ENCODE results near the gene COL4A5. TPM values are rescaled to one million over a fixed set of nuclear protein-coding genes. Genes with fewer than 3 reads are reported as not detected.

COL4A5 gene
- total RNA-seq, 2 experiments from 2014 or later, result not detected

GRCh38 chrX:108484251-108484650 is 44.6 kb downstream of the COL4A5 start:
- Histone ChIP-seq H3K27me3 (ENCODE audit: control insufficient read depth in 1 of 2, insufficient read depth in 2 of 2, low read length in 2 of 2) (no peaks in the 10 kb centered on the region), H3K9me3 (ENCODE audit: control insufficient read depth in 1 of 2, insufficient read depth in 1 of 2, low read length in 2 of 2) (no peaks in the 10 kb centered on the region), H3K36me3 (ENCODE audit: insufficient read depth, low read length) (no peaks in the 10 kb centered on the region), H3K27ac (ENCODE audit: low read depth in 1 of 2, low read length in 2 of 2) (no peak overlapping the region), H3K4me3 (ENCODE audit: low read length) (no peak overlapping the region), H3K4me1 (ENCODE audit: insufficient read depth, low read length) (no peaks in the 10 kb centered on the region)
- no peaks in the 10 kb centered on the region for H3K36me3 Mint-ChIP-seq (ENCODE audit: low read depth)
- no peak for ATAC-seq (ENCODE audit: poor library complexity)
- H3K9me3 Mint-ChIP-seq, result peaks cover 3% of the 10 kb centered on the region
- no peak for TF ChIP-seq CTCF (IDR thresholded peaks at IDR 0.05)
- H3K4me3 Mint-ChIP-seq, result no peak overlapping the region
- no peaks in the 10 kb centered on the region for H3K27me3 Mint-ChIP-seq
- intact Hi-C loops (cut with DNase I, micrococcal nuclease), result no loop called here
- CTCF ChIA-PET, result no interaction called here
- no peak overlapping the region for H3K27ac Mint-ChIP-seq
- DNase-seq, result no peak
- POLR2A ChIA-PET, result no interaction called here
- no peaks in the 10 kb centered on the region for H3K4me1 Mint-ChIP-seq (ENCODE audit: low read depth)

DNA sequence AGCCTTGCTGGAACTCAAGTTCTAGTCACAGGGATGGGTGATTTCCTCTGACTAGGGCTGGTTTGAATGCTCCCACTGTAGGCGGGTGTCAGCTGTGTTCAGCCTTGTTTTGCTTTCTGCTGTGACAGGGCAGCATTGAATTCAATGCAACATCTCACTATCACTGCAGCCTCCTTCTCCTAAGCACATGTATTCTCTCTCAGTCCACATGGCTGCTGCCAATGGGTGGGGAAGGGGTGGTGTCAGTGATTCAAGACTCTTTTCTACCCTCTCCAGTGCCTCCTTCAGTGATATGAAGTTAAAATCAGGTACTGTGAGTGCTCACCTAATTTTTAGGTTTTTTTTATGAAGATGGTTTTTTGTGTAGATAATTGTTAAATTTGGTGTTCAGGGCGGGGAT is 46.3 kb downstream of the COL4A5 start:
- Mint-ChIP-seq H3K36me3 (ENCODE audit: low read depth) (no peaks in the 10 kb centered on the region), H3K4me1 (ENCODE audit: low read depth) (no peaks in the 10 kb centered on the region), H3K4me3 (no peak overlapping the region), H3K27ac (no peak overlapping the region), H3K27me3 (no peaks in the 10 kb centered on the region), H3K9me3 (peaks cover 3% of the 10 kb centered on the region)
- ChIA-PET CTCF (no interaction called here), POLR2A (no interaction called here)
- no peak overlapping the region for H3K27ac ChIP-seq (ENCODE audit: low read depth in 1 of 2, low read length in 2 of 2)
- H3K4me3 ChIP-seq (ENCODE audit: low read length), result no peak overlapping the region
- H3K4me1 ChIP-seq (ENCODE audit: insufficient read depth, low read length), result no peaks in the 10 kb centered on the region
- DNase-seq (no peak), ATAC-seq (ENCODE audit: poor library complexity) (no peak)
- H3K9me3 ChIP-seq (ENCODE audit: control insufficient read depth in 1 of 2, insufficient read depth in 1 of 2, low read length in 2 of 2), result no peaks in the 10 kb centered on the region
- intact Hi-C loops (cut with DNase I, micrococcal nuclease), result no loop called here
- TF ChIP-seq CTCF (IDR thresholded peaks at IDR 0.05), result no peak
- H3K36me3 ChIP-seq (ENCODE audit: insufficient read depth, low read length), result no peaks in the 10 kb centered on the region
- H3K27me3 ChIP-seq (ENCODE audit: control insufficient read depth in 1 of 2, insufficient read depth in 2 of 2, low read length in 2 of 2), result no peaks in the 10 kb centered on the region

DNA sequence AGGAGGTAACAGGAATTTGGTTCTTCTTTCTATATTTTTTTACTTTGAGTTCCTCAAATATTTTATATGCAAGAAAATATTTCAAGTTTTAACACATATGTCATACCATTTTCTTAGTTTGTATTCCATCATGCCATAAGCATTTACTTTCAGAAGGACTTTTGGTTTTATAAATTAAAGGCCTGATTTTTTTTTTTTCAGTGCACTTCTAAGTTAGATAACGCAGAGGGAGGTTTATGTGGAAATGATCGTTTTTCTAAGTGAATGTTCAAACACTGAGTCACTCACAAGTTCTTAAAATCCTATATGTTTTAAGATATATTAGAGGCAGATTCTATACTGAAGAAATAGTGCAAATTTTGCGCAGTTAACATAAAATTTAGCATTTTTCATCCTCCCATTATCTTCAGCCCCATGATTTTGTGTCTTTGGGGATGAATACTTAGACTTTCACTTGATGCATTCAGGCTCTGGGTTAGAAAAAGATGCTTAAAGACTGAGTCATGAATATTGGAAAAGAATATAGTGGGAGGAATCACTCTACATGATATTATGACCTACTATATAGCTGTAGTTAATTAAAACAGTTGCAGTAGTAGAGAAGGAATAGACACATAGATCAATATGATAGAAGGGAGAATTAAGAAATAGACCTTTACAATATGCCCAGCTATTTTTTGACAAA is 54.9 kb downstream of the COL4A5 start:
- H3K4me3 Mint-ChIP-seq, result no peak overlapping the region
- no peak overlapping the region for H3K4me3 ChIP-seq (ENCODE audit: low read length)
- H3K36me3 ChIP-seq (ENCODE audit: insufficient read depth, low read length), result no peaks in the 10 kb centered on the region
- no peak for TF ChIP-seq CTCF (IDR thresholded peaks at IDR 0.05)
- POLR2A ChIA-PET, result no interaction called here
- H3K27ac Mint-ChIP-seq, result no peak overlapping the region
- no peaks in the 10 kb centered on the region for H3K9me3 Mint-ChIP-seq
- no peaks in the 10 kb centered on the region for H3K4me1 Mint-ChIP-seq (ENCODE audit: low read depth)
- no peak for ATAC-seq (ENCODE audit: poor library complexity)
- no peaks in the 10 kb centered on the region for H3K27me3 Mint-ChIP-seq
- CTCF ChIA-PET, result no interaction called here
- H3K27ac ChIP-seq (ENCODE audit: low read depth in 1 of 2, low read length in 2 of 2), result no peak overlapping the region
- no peaks in the 10 kb centered on the region for H3K4me1 ChIP-seq (ENCODE audit: insufficient read depth, low read length)
- H3K27me3 ChIP-seq (ENCODE audit: control insufficient read depth in 1 of 2, insufficient read depth in 2 of 2, low read length in 2 of 2), result no peaks in the 10 kb centered on the region
- no peaks in the 10 kb centered on the region for H3K36me3 Mint-ChIP-seq (ENCODE audit: low read depth)
- intact Hi-C loops (cut with DNase I, micrococcal nuclease), result no loop called here
- H3K9me3 ChIP-seq (ENCODE audit: control insufficient read depth in 1 of 2, insufficient read depth in 1 of 2, low read length in 2 of 2), result no peaks in the 10 kb centered on the region
- DNase-seq, result no peak
